ENCODE measurements around the gene CDK18.

The CDK18 gene

DNA sequence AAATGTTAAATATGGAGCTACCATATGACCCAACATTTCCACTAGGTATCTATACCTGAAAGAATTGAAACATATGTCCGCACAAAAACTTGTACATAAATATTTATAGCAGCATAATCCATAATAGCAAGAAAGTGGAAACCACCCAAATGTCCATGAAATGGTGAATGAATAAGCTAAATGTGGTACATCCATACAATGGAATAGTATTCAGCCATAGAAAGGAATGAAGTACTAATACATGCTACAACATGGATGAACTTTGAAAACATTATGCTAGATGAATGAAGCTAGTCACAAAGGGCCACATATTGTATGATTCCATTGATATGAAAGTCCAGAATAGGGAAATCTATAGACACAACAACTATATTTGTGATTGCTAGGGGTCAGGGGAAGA lies 28.6 kb upstream of the CDK18 start:
- TF ChIP-seq, protein P1, sequence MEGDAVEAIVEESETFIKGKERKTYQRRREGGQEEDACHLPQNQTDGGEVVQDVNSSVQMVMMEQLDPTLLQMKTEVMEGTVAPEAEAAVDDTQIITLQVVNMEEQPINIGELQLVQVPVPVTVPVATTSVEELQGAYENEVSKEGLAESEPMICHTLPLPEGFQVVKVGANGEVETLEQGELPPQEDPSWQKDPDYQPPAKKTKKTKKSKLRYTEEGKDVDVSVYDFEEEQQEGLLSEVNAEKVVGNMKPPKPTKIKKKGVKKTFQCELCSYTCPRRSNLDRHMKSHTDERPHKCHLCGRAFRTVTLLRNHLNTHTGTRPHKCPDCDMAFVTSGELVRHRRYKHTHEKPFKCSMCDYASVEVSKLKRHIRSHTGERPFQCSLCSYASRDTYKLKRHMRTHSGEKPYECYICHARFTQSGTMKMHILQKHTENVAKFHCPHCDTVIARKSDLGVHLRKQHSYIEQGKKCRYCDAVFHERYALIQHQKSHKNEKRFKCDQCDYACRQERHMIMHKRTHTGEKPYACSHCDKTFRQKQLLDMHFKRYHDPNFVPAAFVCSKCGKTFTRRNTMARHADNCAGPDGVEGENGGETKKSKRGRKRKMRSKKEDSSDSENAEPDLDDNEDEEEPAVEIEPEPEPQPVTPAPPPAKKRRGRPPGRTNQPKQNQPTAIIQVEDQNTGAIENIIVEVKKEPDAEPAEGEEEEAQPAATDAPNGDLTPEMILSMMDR (IDR thresholded peaks at IDR 0.05): no peak

GRCh38 chr1:205476648-205477047 lies 27.8 kb upstream of the CDK18 start:
- TF ChIP-seq, protein P1 (IDR thresholded peaks at IDR 0.05): no peak

GRCh38 chr1:205477121-205477758 lies 27.2 kb upstream of the CDK18 start:
- TF ChIP-seq, protein P1 (IDR thresholded peaks at IDR 0.05): no peak

DNA sequence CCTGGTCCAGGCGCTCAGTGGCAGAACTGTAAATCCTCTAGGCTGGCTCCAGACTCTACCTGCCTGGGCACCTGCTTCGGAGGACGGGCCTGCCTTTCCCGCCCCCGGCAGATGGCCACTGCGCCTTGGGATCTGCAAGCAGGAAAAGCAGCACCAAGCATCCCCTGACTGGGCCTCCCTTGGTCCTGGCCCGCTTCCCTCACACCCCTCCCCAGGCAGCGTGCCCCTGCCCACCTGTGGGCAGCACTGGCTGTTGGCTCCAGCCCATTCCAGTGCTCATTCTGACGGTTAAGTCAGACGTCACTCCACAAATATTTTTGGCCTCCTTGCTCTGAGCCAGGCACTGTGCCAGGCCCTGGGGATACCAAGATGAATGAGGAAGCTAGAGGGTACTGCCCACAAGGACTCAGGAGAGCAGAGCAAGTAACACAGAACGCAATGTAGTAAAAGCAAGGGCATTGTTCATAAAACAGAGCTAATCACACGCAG lies 26.7 kb upstream of the CDK18 start:
- TF ChIP-seq, protein P1 (IDR thresholded peaks at IDR 0.05): no peak

DNA sequence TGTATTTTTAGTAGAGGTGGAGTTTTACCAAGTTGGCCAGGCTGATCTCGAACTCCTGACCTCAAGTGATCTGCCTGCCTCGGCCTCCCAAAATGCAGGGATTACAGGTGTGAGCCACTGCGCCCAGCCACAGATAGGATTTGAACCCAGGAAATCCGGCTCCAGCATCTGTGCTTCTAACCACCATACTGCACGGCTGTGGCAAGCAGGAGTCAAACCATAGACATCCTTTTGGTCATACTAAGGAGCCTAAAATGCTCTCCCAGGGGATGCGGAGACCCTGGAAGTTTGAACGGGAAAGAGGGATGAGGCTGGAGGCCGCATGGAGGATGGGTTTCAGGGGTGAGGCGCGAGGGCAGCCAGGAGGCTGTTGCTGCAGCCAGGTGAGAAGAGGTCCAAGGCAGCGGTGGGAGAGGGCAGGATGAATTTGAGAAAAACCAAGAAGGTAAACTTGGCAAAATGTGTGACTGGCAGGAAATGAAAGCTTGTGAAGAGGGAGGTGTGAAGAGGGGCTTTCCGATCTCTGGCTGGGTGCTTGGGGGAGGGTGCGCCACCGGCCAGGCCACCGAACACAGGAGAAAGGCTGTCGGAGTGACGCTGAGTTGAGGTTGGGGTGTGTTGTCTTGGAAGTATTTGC lies 24.0 kb upstream of the CDK18 start:
- TF ChIP-seq, protein P1 (IDR thresholded peaks at IDR 0.05): no peak

- TF ChIP-seq, protein P1 (IDR thresholded peaks at IDR 0.05): no peak
These were observed 23.3 kb upstream of the CDK18 start for GRCh38 chr1:205481218-205481617.

DNA sequence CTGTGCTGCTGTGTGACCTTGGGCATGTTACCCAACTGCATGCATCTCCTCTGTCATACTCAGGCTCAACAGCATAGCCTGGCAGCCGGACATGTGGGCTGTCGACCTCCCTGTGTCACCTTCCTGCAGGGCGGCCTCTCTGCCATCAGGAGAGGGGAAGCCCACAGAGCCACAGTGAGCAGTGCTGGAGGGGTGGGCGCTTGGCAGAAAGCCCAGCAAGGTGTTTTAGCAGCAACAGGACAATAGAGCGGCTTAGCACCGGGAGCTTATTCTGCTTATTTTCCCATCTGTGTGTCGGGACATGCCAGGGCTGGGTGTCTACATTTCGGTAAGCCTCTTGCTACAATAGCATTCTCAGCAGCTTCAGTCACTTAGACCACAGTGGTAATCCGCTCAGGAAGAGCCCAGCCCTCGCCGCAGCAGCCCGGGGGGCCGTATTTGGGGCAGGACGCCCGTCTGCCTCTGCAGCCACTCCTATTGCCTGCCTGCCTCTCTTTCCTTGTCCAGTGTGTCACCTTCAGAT lies 22.8 kb upstream of the CDK18 start:
- TF ChIP-seq, protein P1 (IDR thresholded peaks at IDR 0.05): no peak

All from LNCAP (cell line).